HepG2 (cell line): Measurements from ENCODE around the gene PEX14. TPM values are rescaled to one million over a fixed set of nuclear protein-coding genes. Genes with fewer than 3 reads are reported as not detected.
A peak's percentile ranks its signal among the peaks of the same experiment; 100 is the strongest.

Source experiments
- ATAC-seq: fragments of 200-7000 bp; cut with Tn5 transposase; 3 replicates; pipeline ENCODE4 v1.9.1; 2020; ENCODE audit warnings: mild to moderate bottlenecking, moderate library complexity
- BruUV-seq: library from RNA; stranded (reverse); fragments of 400-500 nt; replicated peaks from 2 replicates; lab custom pipeline; 2021; lab: Mats Ljungman, UMichigan
- CTCF ChIA-PET: fragments of 300-600 bp; formaldehyde crosslinking; extraction: SDS; loops from one replicate; lab custom pipeline; 2021; ENCODE audit warnings: low total read pairs, inconsistent platforms, low intra/inter-chr PET ratio; lab: Yijun Ruan, JAX
- POLR2A ChIA-PET: fragments of 350-600 bp; sonication (Branson Sonifier 250); formaldehyde crosslinking; loops from one replicate; lab custom pipeline; 2020; ENCODE audit warnings: antibody characterized with exemption, inconsistent platforms; lab: Yijun Ruan, JAX
- DNase-seq: peaks from one replicate; pipeline ENCODE4 v3.0.0-alpha.2; 2015; ENCODE audit warnings: low spot score
- FAIRE-seq: peaks from 3 replicates; lab custom pipeline; 2011; peaks lifted over from hg19 to GRCh38; lab: Jason Lieb, UNC
- H2AFZ ChIP-seq: one replicate; pipeline ENCODE4 v1.6.1; 2011; ENCODE audit warnings: low read length, inconsistent platforms
- H3K27ac ChIP-seq: fragments of 300-600 bp; 3 replicates; pipeline ENCODE4 v1.8.0; 2011; ENCODE audit warnings: mixed run types, mild to moderate bottlenecking, mixed read lengths, low read length, inconsistent platforms; ENCODE audit not compliant: insufficient read depth; ENCODE audit errors: extremely low read length
- H3K27me3 ChIP-seq, 2 experiments: fragments of 200-600 bp in 1 of 2; 2 replicates in 1 of 2; 3 replicates in 1 of 2; pipeline versions ENCODE4 v1.6.0 to v1.8.0; 2011; ENCODE audit warnings: low read length in 2 of 2, mild to moderate bottlenecking in 2 of 2, moderate library complexity in 2 of 2, inconsistent platforms in 1 of 2; ENCODE audit not compliant: insufficient read depth in 2 of 2, control insufficient read depth in 1 of 2
- H3K36me3 ChIP-seq, 2 experiments: fragments of 200-600 bp in 1 of 2; replicated peaks in 1 of 2; 2 replicates in 1 of 2; 3 replicates in 1 of 2; pipeline versions ENCODE4 v1.5.1 to v1.8.0; 2011; ENCODE audit warnings: low read length in 2 of 2, inconsistent platforms in 1 of 2; ENCODE audit not compliant: insufficient read depth in 2 of 2, control insufficient read depth in 1 of 2
- H3K4me1 ChIP-seq: 2 replicates; pipeline ENCODE4 v1.5.1; 2012; ENCODE audit warnings: low read length, inconsistent platforms; ENCODE audit not compliant: insufficient read depth
- H3K4me2 ChIP-seq: 2 replicates; pipeline ENCODE4 v1.6.0; 2011; ENCODE audit warnings: low read depth, low read length, inconsistent platforms
- H3K4me3 ChIP-seq, 3 experiments: fragments of 200-600 bp in 1 of 3; sonication (generic), shearing (Covaris generic) in 1 of 3; replicated peaks in 1 of 3; 2 replicates each; pipeline ENCODE4 v1.5.1; 2011 to 2016; ENCODE audit warnings: low read length in 3 of 3, inconsistent platforms in 2 of 3, low read depth in 2 of 3, mild to moderate bottlenecking in 2 of 3, control low read depth in 1 of 3, mixed read lengths in 1 of 3; ENCODE audit not compliant: insufficient read depth in 1 of 3
- H3K79me2 ChIP-seq: one replicate; pipeline ENCODE4 v1.6.1; 2011; ENCODE audit warnings: low read length, inconsistent platforms; ENCODE audit not compliant: insufficient read depth
- H3K9ac ChIP-seq: 2 replicates; pipeline ENCODE4 v1.6.0; 2011; ENCODE audit warnings: mild to moderate bottlenecking, low read depth, low read length, inconsistent platforms; ENCODE audit not compliant: insufficient read depth
- H3K9me3 ChIP-seq: 2 replicates; pipeline ENCODE4 v1.5.1; 2012; ENCODE audit warnings: mild to moderate bottlenecking, low read length
- H4K20me1 ChIP-seq: 2 replicates; pipeline ENCODE4 v1.6.0; 2011; ENCODE audit warnings: inconsistent platforms, mild to moderate bottlenecking, low read length, moderate library complexity; ENCODE audit not compliant: insufficient read depth
- E2F5 ChIP-seq: sonication (generic); formaldehyde crosslinking; conservative IDR thresholded peaks from 2 replicates; pipeline ENCODE4 v1.4.0; 2020; ENCODE audit warnings: missing genetic modification reagents
- RXRA ChIP-seq: sonication (generic); formaldehyde crosslinking; IDR thresholded peaks from 2 replicates; pipeline ENCODE4 v1.5.1; 2020; ENCODE audit warnings: missing genetic modification reagents
- TCF12 ChIP-seq, 2 experiments: fragments of 450-650 bp in 1 of 2; sonication (generic) in 1 of 2; formaldehyde crosslinking in 1 of 2; IDR thresholded peaks; 2 replicates each; pipeline versions ENCODE4 v1.6.1 to v1.8.0; 2017 to 2022; ENCODE audit warnings: antibody characterized with exemption in 1 of 2, mild to moderate bottlenecking in 1 of 2, missing genetic modification reagents in 1 of 2, moderate library complexity in 1 of 2
- YEATS2 ChIP-seq: sonication (generic); formaldehyde crosslinking; IDR thresholded peaks from 2 replicates; pipeline ENCODE4 v1.4.0; 2020; ENCODE audit warnings: missing genetic modification reagents, borderline replicate concordance
- ZNF446 ChIP-seq: sonication (generic); formaldehyde crosslinking; IDR thresholded peaks from 2 replicates; pipeline ENCODE4 v1.5.0; 2020; ENCODE audit warnings: mild to moderate bottlenecking, missing genetic modification reagents
- ZNF615 ChIP-seq: sonication (generic); formaldehyde crosslinking; IDR thresholded peaks from 2 replicates; pipeline ENCODE4 v1.5.0; 2020; ENCODE audit warnings: mild to moderate bottlenecking, missing genetic modification reagents, borderline replicate concordance
- ZNF644 ChIP-seq: IDR thresholded peaks from 2 replicates; pipeline ENCODE4 v1.6.1; 2016; ENCODE audit warnings: low read depth
- ZNF660 ChIP-seq: sonication (generic); formaldehyde crosslinking; IDR thresholded peaks from 2 replicates; pipeline ENCODE4 v1.5.1; 2020; ENCODE audit warnings: mild to moderate bottlenecking, low read depth, missing genetic modification reagents, borderline replicate concordance
- ZNF691 ChIP-seq: sonication (generic); formaldehyde crosslinking; IDR thresholded peaks from 2 replicates; pipeline ENCODE4 v1.4.0; 2020; ENCODE audit warnings: missing genetic modification reagents, low read depth, mild to moderate bottlenecking, borderline replicate concordance
- ZNF777 ChIP-seq: sonication (generic); formaldehyde crosslinking; IDR thresholded peaks from 2 replicates; pipeline ENCODE4 v1.4.0; 2020; ENCODE audit warnings: missing genetic modification reagents
- WGBS: methylation state at CpG from one replicate; pipeline ENCODE4 v1.1.6; 2017; ENCODE audit warnings: low lambda C conversion rate; 5-methylcytosine and 5-hydroxymethylcytosine counted together
- in situ Hi-C: cut with HindIII; loops from 2 replicates; pipeline ENCODE4 v1.10.0; 2017; ENCODE audit warnings: low pct_unique_long_range_greater_than_20kb; ENCODE audit not compliant: extremely low pct_ligation_motif_present
- intact Hi-C: fragments of 100-400 bp; cut with micrococcal nuclease; formaldehyde crosslinking; loops from one replicate; pipeline ENCODE4 v1.10.0; 2022; ENCODE audit not compliant: unreplicated experiment
- polyA plus RNA-seq, 8 experiments: library from polyadenylated mRNA; depleted of rRNA in 3 of 8; stranded (reverse) in 7 of 8; unstranded in 1 of 8; fragments of >200 nt; fragmentation: Illumina TruSeq in 4 of 8; extraction: Trizol in 4 of 8; gene quantifications; 2 replicates each; pipeline versions ENCODE4 v1.2.1 to v1.2.3, GENCODE V29; 2011 to 2016; ENCODE audit warnings: low read depth in 4 of 8, missing spikeins in 1 of 8, mixed read lengths in 1 of 8; ENCODE audit not compliant: insufficient read depth in 1 of 8
- total RNA-seq, 5 experiments: library from RNA; depleted of rRNA; stranded (reverse); fragments of >200 nt; fragmentation: Illumina TruSeq; extraction: Trizol; gene quantifications; 2 replicates each; pipeline ENCODE4 v1.2.3, GENCODE V29; 2016; ENCODE audit warnings: low read depth in 1 of 5
- TF ChIP-seq, protein P1 (sequence below): sonication (generic); formaldehyde crosslinking; IDR thresholded peaks from 2 replicates; pipeline ENCODE4 v1.4.0; 2020; ENCODE audit warnings: missing genetic modification reagents, mild to moderate bottlenecking, borderline replicate concordance

PEX14 gene
- total and polyA plus RNA-seq, 2 of the 13 experiments (the other 11 are each of a cell fraction or from before 2014, with no cell fraction given): 6.5 to 9.9 TPM

- no peak for TF ChIP-seq ZNF691 (CRISPR knock-in tag)
- TF ChIP-seq, all 625 proteins: peak for 0
Observed at GRCh38 chr1:10433790-10434189, 41.0 kb upstream of the PEX14 start (continued).

- intact Hi-C loops: loop anchor here (5.0 kb wide), 1 partner anchor 38 kb away; the partner anchor contains the start of genes DFFA and PEX14
- in situ Hi-C loops: loop anchor here (5.0 kb wide), 1 partner anchor 63 kb away; no protein-coding TSS in a partner anchor
- ATAC-seq (no peak), DNase-seq (no peak), FAIRE-seq (no peak)
- Histone ChIP-seq H2AFZ (no peak overlapping the region), H4K20me1 (no peaks in the 10 kb centered on the region), H3K4me2 (no peak overlapping the region), H3K9me3 (no peaks in the 10 kb centered on the region), H3K9ac (no peak overlapping the region), H3K4me3 (no peak overlapping the region), H3K4me1 (peaks cover 76% of the 10 kb centered on the region), H3K79me2 (peaks cover 5% of the 10 kb centered on the region), H3K36me3 (no peaks in the 10 kb centered on the region), H3K27me3 (no peaks in the 10 kb centered on the region), H3K27ac (no peak overlapping the region)
- ChIA-PET POLR2A (no interaction called here), CTCF (no interaction called here)
- no TSS peak for BruUV-seq
- WGBS: 98% methylated on average over 5 of the region's 5 CpGs
- no peak for TF ChIP-seq ZNF644 (CRISPR knock-in tag)
- no peak for TF ChIP-seq ZNF777 (CRISPR knock-in tag)
Observed at GRCh38 chr1:10434590-10434989, 40.2 kb upstream of the PEX14 start.

GRCh38 chr1:10437052-10437451 lies 37.7 kb upstream of the PEX14 start:
- H3K27ac ChIP-seq: peak overlapping the region; percentile 36
- BruUV-seq: no TSS peak
- TF ChIP-seq YEATS2 (CRISPR knock-in tag) (no peak), TCF12 (IDR thresholded peaks at IDR 0.05) (no peak), TCF12 (CRISPR knock-in tag; IDR thresholded peaks at IDR 0.05) (no peak), E2F5 (CRISPR knock-in tag) (no peak), ZNF660 (CRISPR knock-in tag) (no peak), ZNF446 (CRISPR knock-in tag) (no peak), RXRA (no peak), ZNF615 (CRISPR knock-in tag) (no peak)
- TF ChIP-seq, protein P1, sequence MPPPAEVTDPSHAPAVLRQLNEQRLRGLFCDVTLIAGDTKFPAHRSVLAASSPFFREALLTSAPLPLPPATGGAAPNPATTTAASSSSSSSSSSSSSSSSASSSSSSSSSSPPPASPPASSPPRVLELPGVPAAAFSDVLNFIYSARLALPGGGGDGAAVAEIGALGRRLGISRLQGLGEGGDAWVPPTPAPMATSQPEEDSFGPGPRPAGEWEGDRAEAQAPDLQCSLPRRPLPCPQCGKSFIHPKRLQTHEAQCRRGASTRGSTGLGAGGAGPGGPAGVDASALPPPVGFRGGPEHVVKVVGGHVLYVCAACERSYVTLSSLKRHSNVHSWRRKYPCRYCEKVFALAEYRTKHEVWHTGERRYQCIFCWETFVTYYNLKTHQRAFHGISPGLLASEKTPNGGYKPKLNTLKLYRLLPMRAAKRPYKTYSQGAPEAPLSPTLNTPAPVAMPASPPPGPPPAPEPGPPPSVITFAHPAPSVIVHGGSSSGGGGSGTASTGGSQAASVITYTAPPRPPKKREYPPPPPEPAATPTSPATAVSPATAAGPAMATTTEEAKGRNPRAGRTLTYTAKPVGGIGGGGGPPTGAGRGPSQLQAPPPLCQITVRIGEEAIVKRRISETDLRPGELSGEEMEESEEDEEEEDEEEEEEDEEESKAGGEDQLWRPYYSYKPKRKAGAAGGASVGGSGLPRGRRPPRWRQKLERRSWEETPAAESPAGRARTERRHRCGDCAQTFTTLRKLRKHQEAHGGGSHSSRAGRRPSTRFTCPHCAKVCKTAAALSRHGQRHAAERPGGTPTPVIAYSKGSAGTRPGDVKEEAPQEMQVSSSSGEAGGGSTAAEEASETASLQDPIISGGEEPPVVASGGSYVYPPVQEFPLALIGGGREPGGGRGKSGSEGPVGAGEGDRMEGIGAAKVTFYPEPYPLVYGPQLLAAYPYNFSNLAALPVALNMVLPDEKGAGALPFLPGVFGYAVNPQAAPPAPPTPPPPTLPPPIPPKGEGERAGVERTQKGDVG (CRISPR knock-in tag): no peak

More at GRCh38 chr1:10437052-10437451, 37.7 kb upstream of the PEX14 start:
- ChIA-PET POLR2A (interaction anchor here (0.5 kb wide), 1 partner anchor 9 kb away, joined by 5 read pairs; no protein-coding TSS in a partner anchor), CTCF (no interaction called here)
- H3K79me2 ChIP-seq: no peaks in the 10 kb centered on the region
- DNase-seq (no peak), ATAC-seq (no peak), FAIRE-seq (no peak)
- 0 out of 5 replicates have a peak, but pooled peaks cover 0 to 3% of the 10 kb centered on the region in 2 experiments for H3K36me3 ChIP-seq
- H3K27me3 ChIP-seq: no peaks in the 10 kb centered on the region
- H3K4me1 ChIP-seq: peaks cover 56% of the 10 kb centered on the region
- H3K9ac ChIP-seq: no peak overlapping the region
- no peak overlapping the region for H3K4me2 ChIP-seq
- in situ Hi-C loops: no loop called here
- intact Hi-C loops: no loop called here
- no peak overlapping the region for H2AFZ ChIP-seq
- WGBS: 96% methylated on average over 1 of the region's 1 CpG
- H3K9me3 ChIP-seq: no peaks in the 10 kb centered on the region
- no peak overlapping the region for H3K4me3 ChIP-seq
- no peaks in the 10 kb centered on the region for H4K20me1 ChIP-seq
